ENCODE measurements around the gene GMEB2. TPM values are rescaled to one million over a fixed set of nuclear protein-coding genes. Genes with fewer than 3 reads are reported as not detected.

Gene GMEB2
- total and polyA plus RNA-seq, 11 donors: 4.3 to 10.0 (median 6.1) TPM

DNA sequence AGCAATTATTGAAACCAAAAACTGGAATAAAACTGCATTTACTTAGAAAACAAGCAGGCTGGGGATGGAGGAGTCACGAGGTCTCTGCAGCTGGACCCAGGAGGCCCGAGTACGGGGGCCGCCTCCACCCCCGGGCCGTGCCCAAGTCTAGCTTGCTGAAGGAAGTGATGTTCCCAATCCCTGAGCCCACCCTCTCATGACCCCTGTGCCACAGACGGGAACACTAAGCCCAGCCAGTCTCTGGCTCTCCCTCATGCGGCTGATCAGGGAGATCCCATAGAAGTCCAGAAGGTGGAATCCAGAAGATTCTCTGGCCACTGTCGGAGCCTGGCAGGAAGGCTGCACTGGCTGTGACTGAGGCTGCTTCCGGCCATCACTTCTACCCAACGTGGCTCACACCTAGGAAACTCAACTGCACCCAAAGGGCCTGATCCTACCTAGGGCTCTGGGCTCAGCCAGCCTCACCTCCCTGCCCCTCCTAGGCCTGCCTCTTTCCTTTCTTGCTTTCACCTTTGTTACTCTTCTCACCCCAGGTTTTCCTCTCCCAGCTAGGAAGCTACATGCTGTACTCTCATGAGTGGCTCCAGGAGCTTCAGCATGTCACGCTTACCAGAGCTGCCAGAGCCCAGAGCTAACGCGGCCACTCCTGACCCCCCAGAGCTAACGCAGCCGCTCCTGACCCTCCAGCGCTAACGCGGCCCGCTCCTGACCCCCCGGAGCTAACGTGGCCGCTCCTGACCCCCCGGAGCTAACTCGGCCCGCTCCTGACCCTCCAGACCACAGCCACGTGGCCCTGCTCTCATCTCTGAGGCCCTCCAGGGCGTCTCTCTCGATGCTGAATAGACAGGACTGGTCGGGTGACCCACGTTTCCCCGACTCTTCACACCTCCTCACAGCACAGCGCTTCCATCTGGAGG lies 28.2 kb downstream of the GMEB2 start:
- WGBS, 4 donors: 88 to 94% (median 90%) methylated on average over 33 of the region's 33 CpGs
- peak in 1 of 5 donors; percentile 9 for DNase-seq
- no peak for ATAC-seq
- H3K36me3 ChIP-seq: peaks cover 8 to 88% (median 77%) of the 10 kb centered on the region in 9 donors
- no peak overlapping the region for H3K27ac ChIP-seq
- H3K4me1 ChIP-seq: peaks cover 0 to 4% (median 0%) of the 10 kb centered on the region in 12 donors
- no peak for TF ChIP-seq POLR2A (IDR thresholded peaks at IDR 0.05)
- TF ChIP-seq, protein P1, sequence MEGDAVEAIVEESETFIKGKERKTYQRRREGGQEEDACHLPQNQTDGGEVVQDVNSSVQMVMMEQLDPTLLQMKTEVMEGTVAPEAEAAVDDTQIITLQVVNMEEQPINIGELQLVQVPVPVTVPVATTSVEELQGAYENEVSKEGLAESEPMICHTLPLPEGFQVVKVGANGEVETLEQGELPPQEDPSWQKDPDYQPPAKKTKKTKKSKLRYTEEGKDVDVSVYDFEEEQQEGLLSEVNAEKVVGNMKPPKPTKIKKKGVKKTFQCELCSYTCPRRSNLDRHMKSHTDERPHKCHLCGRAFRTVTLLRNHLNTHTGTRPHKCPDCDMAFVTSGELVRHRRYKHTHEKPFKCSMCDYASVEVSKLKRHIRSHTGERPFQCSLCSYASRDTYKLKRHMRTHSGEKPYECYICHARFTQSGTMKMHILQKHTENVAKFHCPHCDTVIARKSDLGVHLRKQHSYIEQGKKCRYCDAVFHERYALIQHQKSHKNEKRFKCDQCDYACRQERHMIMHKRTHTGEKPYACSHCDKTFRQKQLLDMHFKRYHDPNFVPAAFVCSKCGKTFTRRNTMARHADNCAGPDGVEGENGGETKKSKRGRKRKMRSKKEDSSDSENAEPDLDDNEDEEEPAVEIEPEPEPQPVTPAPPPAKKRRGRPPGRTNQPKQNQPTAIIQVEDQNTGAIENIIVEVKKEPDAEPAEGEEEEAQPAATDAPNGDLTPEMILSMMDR (IDR thresholded peaks at IDR 0.05): no peak
- H3K4me3 ChIP-seq: no peak overlapping the region
- H3K9me3 ChIP-seq: no peaks in the 10 kb centered on the region
- H3K27me3 ChIP-seq: no peaks in the 10 kb centered on the region
- intact Hi-C loops (cut with DNase I): no loop called here

DNA sequence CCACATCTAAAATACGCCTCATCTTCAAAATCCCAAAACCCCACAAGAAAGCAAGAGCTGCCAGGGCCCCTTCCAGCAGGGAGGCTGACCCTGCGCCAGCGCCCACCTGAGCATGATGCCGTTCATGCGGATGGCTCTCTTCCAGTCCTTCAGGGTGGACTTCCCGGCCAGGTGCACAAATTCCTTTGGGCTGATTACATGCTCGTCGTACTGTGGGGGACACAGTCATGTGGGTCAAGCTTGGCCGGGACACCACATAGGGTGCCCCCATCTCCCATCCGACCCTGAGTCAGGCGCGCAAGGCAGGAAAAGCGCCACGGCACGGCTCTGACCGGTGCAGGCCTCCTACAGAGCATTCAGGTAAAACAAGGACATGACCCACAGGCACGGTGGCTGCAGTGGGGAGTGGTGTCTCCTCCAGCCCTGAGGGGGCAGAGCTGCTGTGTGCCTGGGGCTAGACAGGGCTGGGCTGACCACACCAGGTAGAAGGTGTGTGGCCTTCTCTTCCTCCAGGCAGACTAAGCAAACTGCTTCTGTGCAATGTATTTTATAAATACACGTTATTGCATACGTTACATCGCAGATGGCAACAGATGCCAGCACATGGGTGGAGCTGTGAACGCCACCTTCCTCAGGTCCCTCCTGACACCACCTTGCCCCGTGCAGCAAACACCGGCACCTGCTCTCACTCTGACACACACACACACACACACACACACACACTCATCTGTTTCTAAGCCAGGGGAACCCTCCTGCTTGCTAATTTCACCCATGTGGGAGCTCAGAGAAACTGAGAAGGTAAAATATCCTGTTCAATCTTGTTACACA lies 29.0 kb downstream of the GMEB2 start:
- no peaks in the 10 kb centered on the region for H3K9me3 ChIP-seq
- WGBS, 4 donors: 87 to 91% (median 89%) methylated on average over 23 of the region's 23 CpGs
- peaks cover 6 to 88% (median 75%) of the 10 kb centered on the region in 9 donors for H3K36me3 ChIP-seq
- DNase-seq (peak in 2 of 5 donors; percentile 7 to 42), ATAC-seq (no peak)
- H3K27ac ChIP-seq: no peak overlapping the region
- no peaks in the 10 kb centered on the region for H3K27me3 ChIP-seq
- intact Hi-C loops (cut with DNase I): no loop called here
- peaks cover 0 to 4% (median 0%) of the 10 kb centered on the region in 12 donors for H3K4me1 ChIP-seq
- no peak overlapping the region for H3K4me3 ChIP-seq
- no peak for TF ChIP-seq POLR2A (IDR thresholded peaks at IDR 0.05)
- TF ChIP-seq, protein P1 (IDR thresholded peaks at IDR 0.05): no peak

DNA sequence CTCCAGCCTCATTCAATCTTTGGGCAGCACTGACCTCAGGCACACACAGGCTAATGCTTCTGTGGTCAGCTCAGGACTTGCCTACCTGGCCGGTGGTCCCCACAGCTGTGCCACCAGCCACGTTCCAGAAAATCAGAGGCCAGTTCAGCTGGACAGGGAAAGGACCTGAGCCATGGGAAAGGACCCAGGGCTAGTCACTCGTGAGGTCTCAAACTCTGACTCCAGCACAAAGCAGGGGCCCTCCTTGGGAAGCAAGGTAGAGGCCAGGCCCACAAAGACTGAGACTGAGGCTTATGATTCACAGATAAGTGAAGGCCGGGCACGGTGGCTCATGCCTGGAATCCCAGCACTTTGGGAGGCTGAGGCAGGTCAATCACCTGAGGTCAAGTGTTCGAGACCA lies 30.5 kb downstream of the GMEB2 start:
- no peak overlapping the region for H3K27ac ChIP-seq
- ATAC-seq (no peak), DNase-seq (peak in 2 of 5 donors; percentile 7 to 11)
- 90 to 97% (median 92%) methylated on average over 5 to 6 of the region's 6 CpGs for WGBS, 4 donors
- H3K9me3 ChIP-seq: no peaks in the 10 kb centered on the region
- H3K36me3 ChIP-seq: peaks cover 0 to 89% (median 77%) of the 10 kb centered on the region in 9 donors
- H3K4me1 ChIP-seq: peaks cover 0 to 4% (median 0%) of the 10 kb centered on the region in 12 donors
- H3K27me3 ChIP-seq: no peaks in the 10 kb centered on the region
- H3K4me3 ChIP-seq: no peak overlapping the region
- TF ChIP-seq POLR2A (IDR thresholded peaks at IDR 0.05): no peak
- TF ChIP-seq, protein P1 (IDR thresholded peaks at IDR 0.05): no peak
- intact Hi-C loops (cut with DNase I): no loop called here
